D721Med (cell line): ENCODE data around the gene IGF2BP3.

Source experiments
- DNase-seq: peaks from one replicate; pipeline ENCODE4 v3.0.0; 2011; ENCODE audit warnings: low spot score; ENCODE audit not compliant: insufficient read length
- FAIRE-seq: peaks from 2 replicates; lab custom pipeline; 2011; peaks lifted over from hg19 to GRCh38; lab: Jason Lieb, UNC
- CTCF ChIP-seq: IDR thresholded peaks from 2 replicates; pipeline ENCODE4 v1.5.1; 2012; ENCODE audit warnings: mild to moderate bottlenecking, control low read depth; ENCODE audit not compliant: insufficient read depth; ENCODE audit errors: missing control alignments

IGF2BP3 gene

GRCh38 chr7:23276376-23276775, 193.9 kb downstream of the IGF2BP3 start:
- FAIRE-seq (no peak), DNase-seq (no peak)
- TF ChIP-seq CTCF = peak; percentile 13

GRCh38 chr7:23275912-23276311, 194.4 kb downstream of the IGF2BP3 start:
- DNase-seq = no peak
- no peak for TF ChIP-seq CTCF
- no peak for FAIRE-seq

GRCh38 chr7:23273141-23273599, 197.1 kb downstream of the IGF2BP3 start:
- FAIRE-seq = no peak
- no peak for DNase-seq
- TF ChIP-seq CTCF = peak; percentile 84

GRCh38 chr7:23272275-23272674, 198.0 kb downstream of the IGF2BP3 start:
- no peak for FAIRE-seq
- no peak for TF ChIP-seq CTCF
- no peak for DNase-seq

- no peak for TF ChIP-seq CTCF
- DNase-seq (no peak), FAIRE-seq (no peak)
These were observed 201.5 kb downstream of the IGF2BP3 start for GRCh38 chr7:23268746-23269145.

- TF ChIP-seq CTCF = no peak
- DNase-seq (no peak), FAIRE-seq (no peak)
These were observed 202.1 kb downstream of the IGF2BP3 start for GRCh38 chr7:23268167-23268566.

GRCh38 chr7:23267357-23267756, 202.9 kb downstream of the IGF2BP3 start:
- no peak for DNase-seq
- no peak for FAIRE-seq

More at GRCh38 chr7:23267357-23267756, 202.9 kb downstream of the IGF2BP3 start:
- TF ChIP-seq CTCF = no peak
